GM12865 (cell line): ENCODE measurements around the gene RASAL2.

Experiments used
- DNase-seq: peaks from one replicate; pipeline ENCODE4 v3.0.0; 2010; ENCODE audit warnings: low read depth
- H3K4me3 ChIP-seq: 2 replicates; pipeline ENCODE4 v1.5.1; 2011; ENCODE audit warnings: mild to moderate bottlenecking, low read depth, low read length, control low read depth
- CTCF ChIP-seq: IDR thresholded peaks from 2 replicates; pipeline ENCODE4 v1.5.1; 2011; ENCODE audit warnings: low read length, control low read depth, low read depth, inconsistent platforms; ENCODE audit not compliant: insufficient read depth; ENCODE audit errors: missing control alignments

The RASAL2 gene

GRCh38 chr1:178060789-178061556 is 32.9 kb upstream of the RASAL2 start:
- no peak for DNase-seq
- no peak for TF ChIP-seq CTCF
- no peak overlapping the region for H3K4me3 ChIP-seq

GRCh38 chr1:178061620-178062019 is 32.3 kb upstream of the RASAL2 start:
- no peak overlapping the region for H3K4me3 ChIP-seq
- no peak for DNase-seq
- TF ChIP-seq CTCF: no peak

GRCh38 chr1:178064191-178064821 is 29.6 kb upstream of the RASAL2 start:
- no peak overlapping the region for H3K4me3 ChIP-seq
- DNase-seq: no peak
- TF ChIP-seq CTCF: no peak

GRCh38 chr1:178065250-178065649 is 28.7 kb upstream of the RASAL2 start:
- DNase-seq: no peak
- no peak overlapping the region for H3K4me3 ChIP-seq
- no peak for TF ChIP-seq CTCF

- TF ChIP-seq CTCF: no peak
- H3K4me3 ChIP-seq: no peak overlapping the region
These were observed 27.5 kb upstream of the RASAL2 start for GRCh38 chr1:178066296-178066907.

GRCh38 chr1:178066908-178067614 is 26.8 kb upstream of the RASAL2 start:
- no peak overlapping the region for H3K4me3 ChIP-seq
- no peak for TF ChIP-seq CTCF
- peak; percentile 40 for DNase-seq

More at GRCh38 chr1:178066296-178066907, 27.5 kb upstream of the RASAL2 start:
- DNase-seq: no peak
